HEK293T (cell line): Measurements from ENCODE around the gene PAX8.

Source experiments
- BHLHE40 ChIP-seq: fragments of 450-650 bp; IDR thresholded peaks from 2 replicates; pipeline ENCODE4 v1.6.1; 2016; ENCODE audit warnings: mild to moderate bottlenecking, moderate library complexity, borderline replicate concordance
- CTBP1 ChIP-seq: fragments of 450-650 bp; IDR thresholded peaks from 2 replicates; pipeline ENCODE4 v1.6.1; 2016; ENCODE audit warnings: borderline replicate concordance
- ELF4 ChIP-seq: fragments of 450-650 bp; IDR thresholded peaks from 2 replicates; pipeline ENCODE4 v1.6.1; 2017; ENCODE audit warnings: antibody characterized with exemption
- FOXA1 ChIP-seq: fragments of 450-650 bp; IDR thresholded peaks from 2 replicates; pipeline ENCODE4 v1.6.1; 2016; ENCODE audit warnings: mild to moderate bottlenecking
- FOXM1 ChIP-seq: fragments of 450-650 bp; IDR thresholded peaks from 2 replicates; pipeline ENCODE4 v1.6.1; 2017; ENCODE audit warnings: mild to moderate bottlenecking, borderline replicate concordance
- HDGF ChIP-seq: fragments of 450-650 bp; IDR thresholded peaks from 2 replicates; pipeline ENCODE4 v1.6.1; 2017; ENCODE audit warnings: antibody characterized with exemption, borderline replicate concordance
- L3MBTL2 ChIP-seq: fragments of 450-650 bp; conservative IDR thresholded peaks from 2 replicates; pipeline ENCODE4 v1.6.1; 2016; ENCODE audit warnings: mild to moderate bottlenecking
- NFRKB ChIP-seq: fragments of 450-650 bp; IDR thresholded peaks from 2 replicates; pipeline ENCODE4 v1.6.1; 2016; ENCODE audit warnings: mild to moderate bottlenecking, moderate library complexity
- SP1 ChIP-seq: fragments of 450-650 bp; IDR thresholded peaks from 2 replicates; pipeline ENCODE4 v1.6.1; 2017
- SUZ12 ChIP-seq: fragments of 450-650 bp; IDR thresholded peaks from 2 replicates; pipeline ENCODE4 v1.6.1; 2016; ENCODE audit warnings: mild to moderate bottlenecking
- TARDBP ChIP-seq: fragments of 450-650 bp; IDR thresholded peaks from 2 replicates; pipeline ENCODE4 v1.6.1; 2016
- ZNF384 ChIP-seq: fragments of 450-650 bp; IDR thresholded peaks from 2 replicates; pipeline ENCODE4 v1.6.1; 2016

DNA sequence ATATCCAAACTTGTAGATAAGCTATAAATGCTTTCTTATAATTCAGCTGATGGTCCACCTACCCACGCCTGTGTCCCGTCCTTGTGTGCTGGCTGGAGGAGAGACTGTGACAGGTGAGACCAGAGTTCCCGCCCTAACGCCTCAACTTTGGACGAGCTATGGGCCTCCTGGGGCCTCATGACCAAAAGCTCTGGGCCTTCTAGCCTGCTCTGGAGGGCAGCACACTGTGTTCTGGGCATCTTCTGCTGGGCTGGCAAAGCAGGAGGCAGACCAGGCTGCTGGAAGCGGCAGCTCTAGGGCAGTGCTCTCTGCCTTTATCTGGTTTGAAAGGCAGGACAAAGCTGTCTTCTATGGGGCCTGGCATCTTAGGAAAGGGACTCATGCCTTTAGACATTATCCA lies 26.0 kb upstream of the PAX8 start:
- no peak for TF ChIP-seq ELF4
- TF ChIP-seq NFRKB, result no peak
- TF ChIP-seq SUZ12, result no peak
- no peak for TF ChIP-seq FOXA1
- no peak for TF ChIP-seq TARDBP
- TF ChIP-seq BHLHE40, result no peak
- TF ChIP-seq SP1, result no peak
- no peak for TF ChIP-seq L3MBTL2
- TF ChIP-seq ZNF384, result no peak
- no peak for TF ChIP-seq CTBP1
- TF ChIP-seq FOXM1, result no peak
- TF ChIP-seq HDGF, result no peak
